ENCODE measurements around the gene ENDOU.

DNA sequence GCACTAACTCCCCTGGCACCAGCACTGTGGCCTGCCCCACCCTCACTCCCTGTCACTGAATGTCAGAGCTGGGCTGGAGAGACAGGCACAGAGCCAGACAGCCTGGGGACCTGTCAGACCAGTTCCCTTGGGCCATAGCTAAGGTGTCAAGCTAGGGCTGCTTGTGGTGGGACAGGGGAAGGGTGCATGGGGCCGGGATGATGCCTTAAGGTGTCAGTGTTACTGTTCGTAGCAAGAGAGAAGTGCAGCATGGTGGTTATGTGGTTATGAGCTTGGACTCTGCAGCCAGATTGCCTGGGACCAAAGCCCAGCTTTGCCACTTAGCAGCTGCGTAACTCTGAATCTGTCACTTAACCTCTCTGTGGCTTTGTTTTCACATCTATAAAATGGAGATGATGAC is 29.6 kb upstream of the ENDOU start:
- TF ChIP-seq, protein P1, sequence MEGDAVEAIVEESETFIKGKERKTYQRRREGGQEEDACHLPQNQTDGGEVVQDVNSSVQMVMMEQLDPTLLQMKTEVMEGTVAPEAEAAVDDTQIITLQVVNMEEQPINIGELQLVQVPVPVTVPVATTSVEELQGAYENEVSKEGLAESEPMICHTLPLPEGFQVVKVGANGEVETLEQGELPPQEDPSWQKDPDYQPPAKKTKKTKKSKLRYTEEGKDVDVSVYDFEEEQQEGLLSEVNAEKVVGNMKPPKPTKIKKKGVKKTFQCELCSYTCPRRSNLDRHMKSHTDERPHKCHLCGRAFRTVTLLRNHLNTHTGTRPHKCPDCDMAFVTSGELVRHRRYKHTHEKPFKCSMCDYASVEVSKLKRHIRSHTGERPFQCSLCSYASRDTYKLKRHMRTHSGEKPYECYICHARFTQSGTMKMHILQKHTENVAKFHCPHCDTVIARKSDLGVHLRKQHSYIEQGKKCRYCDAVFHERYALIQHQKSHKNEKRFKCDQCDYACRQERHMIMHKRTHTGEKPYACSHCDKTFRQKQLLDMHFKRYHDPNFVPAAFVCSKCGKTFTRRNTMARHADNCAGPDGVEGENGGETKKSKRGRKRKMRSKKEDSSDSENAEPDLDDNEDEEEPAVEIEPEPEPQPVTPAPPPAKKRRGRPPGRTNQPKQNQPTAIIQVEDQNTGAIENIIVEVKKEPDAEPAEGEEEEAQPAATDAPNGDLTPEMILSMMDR (conservative IDR thresholded peaks at IDR 0.05; ENCODE audit: low read depth, low read length) = no peak
- no peak for TF ChIP-seq EZH2 (IDR thresholded peaks at IDR 0.05; ENCODE audit: low read length, unreplicated experiment)

Data from PC-3 (cell line).